ENCODE data around the gene MAPT.

Gene MAPT

DNA sequence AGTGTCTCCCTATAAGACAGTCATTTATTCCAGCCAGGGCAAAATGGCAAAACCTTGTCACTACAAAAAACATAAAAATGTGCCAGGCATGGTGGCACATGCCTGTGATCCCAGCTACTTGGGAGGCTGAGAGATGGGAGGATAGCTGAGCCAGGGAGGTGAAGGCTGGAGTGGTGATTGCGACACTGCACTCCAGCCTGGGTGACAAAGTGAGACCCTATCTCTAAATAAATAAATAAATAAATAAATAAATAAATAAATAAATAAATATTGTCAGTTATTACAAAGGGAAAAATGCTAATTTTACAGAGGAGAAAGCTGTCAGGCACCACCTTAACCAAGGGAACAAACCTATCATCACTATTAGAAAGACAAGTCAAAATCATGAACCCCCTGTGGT is 180.2 kb downstream of the MAPT start:
- no peak for DNase-seq
